ENCODE data around the gene SNRPD3. TPM values are rescaled to one million over a fixed set of nuclear protein-coding genes. Genes with fewer than 3 reads are reported as not detected.

Gene SNRPD3
- total RNA-seq, 1 donor from 2014 or later: 62.9 TPM

- intact Hi-C loops (cut with DNase I): no loop called here
- no peak for DNase-seq (ENCODE audit: low spot score)
Observed at GRCh38 chr22:24559471-24559870, 3.7 kb downstream of the SNRPD3 start.

- intact Hi-C loops (cut with DNase I): no loop called here
- DNase-seq (ENCODE audit: low spot score): no peak
Observed at GRCh38 chr22:24563246-24563645, 7.4 kb downstream of the SNRPD3 start.

DNA sequence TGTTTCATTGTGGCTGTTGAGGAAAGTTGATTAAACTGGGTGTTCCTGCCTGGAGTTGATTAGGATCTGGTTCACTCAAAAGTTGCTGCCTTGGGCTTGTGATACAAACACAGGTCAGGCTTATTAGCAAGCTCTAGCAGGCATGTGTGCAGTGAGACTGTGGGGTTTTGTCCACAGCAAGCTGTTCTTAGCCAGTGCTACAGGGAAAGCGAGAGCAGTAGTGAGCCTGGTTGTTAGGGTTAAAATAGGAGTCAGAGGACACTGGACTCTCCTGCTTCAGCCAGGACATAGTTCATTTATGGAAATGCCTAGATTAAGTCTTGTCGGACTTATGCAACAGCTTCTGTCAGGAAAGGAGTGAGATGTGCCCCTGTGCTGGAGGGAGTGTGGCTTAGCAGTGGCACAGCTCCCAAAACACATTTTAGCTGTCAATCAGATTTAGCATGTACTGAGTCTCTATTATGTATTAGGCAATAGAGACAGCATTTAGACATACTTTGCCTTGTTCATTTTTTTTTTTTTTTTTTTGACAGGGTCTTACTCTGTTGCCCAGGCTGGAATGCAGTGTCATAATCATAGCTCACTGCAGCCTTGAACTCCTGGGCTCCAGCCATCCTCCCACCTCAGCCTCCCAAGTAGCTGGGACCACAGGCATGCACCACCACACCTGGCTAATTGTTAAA, 8.7 kb downstream of the SNRPD3 start:
- DNase-seq (ENCODE audit: low spot score): peak; percentile 6
- intact Hi-C loops (cut with DNase I): no loop called here

GRCh38 chr22:24565077-24565476, 9.3 kb downstream of the SNRPD3 start:
- no peak for DNase-seq (ENCODE audit: low spot score)
- intact Hi-C loops (cut with DNase I): no loop called here

DNA sequence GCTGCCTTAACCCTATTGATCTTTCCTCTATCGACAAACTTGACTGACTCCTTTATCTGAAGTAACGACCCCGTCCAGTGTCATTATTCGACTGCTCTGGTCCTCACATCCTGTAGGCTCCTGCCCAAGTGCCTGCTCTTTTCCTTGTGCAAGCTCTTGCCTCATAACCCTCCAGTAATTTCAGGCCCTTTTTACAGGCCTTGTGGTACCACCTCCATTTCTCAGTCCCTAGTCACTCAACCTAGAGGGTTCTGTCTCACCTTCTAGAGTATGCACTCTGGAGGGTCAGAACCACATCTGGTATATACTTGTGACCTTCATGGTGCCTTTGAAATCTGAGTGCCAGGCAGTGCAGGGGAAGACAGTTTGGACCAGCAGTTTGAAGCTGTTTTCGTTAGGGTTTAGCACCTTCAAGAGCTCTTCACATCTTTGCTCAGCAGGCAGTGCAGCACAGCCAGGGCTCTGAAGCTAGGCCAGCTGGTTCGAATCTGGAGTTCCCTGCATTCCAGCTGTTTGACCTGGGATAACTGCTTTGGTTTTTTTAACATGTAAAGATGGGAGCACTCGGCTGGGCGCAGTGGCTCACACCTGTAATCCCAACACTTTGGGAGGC, 11.2 kb downstream of the SNRPD3 start:
- DNase-seq (ENCODE audit: low spot score): no peak
- intact Hi-C loops (cut with DNase I): no loop called here

GRCh38 chr22:24567668-24568067, 11.9 kb downstream of the SNRPD3 start:
- intact Hi-C loops (cut with DNase I): no loop called here
- DNase-seq (ENCODE audit: low spot score): no peak

GRCh38 chr22:24571266-24571665, 15.5 kb downstream of the SNRPD3 start:
- intact Hi-C loops (cut with DNase I): no loop called here
- no peak for DNase-seq (ENCODE audit: low spot score)

- DNase-seq (ENCODE audit: low spot score): no peak
- intact Hi-C loops (cut with DNase I): no loop called here
Observed at GRCh38 chr22:24576778-24577177, 21.0 kb downstream of the SNRPD3 start.

GRCh38 chr22:24578355-24579257, 22.8 kb downstream of the SNRPD3 start:
- intact Hi-C loops (cut with DNase I): no loop called here
- no peak for DNase-seq (ENCODE audit: low spot score)

DNA sequence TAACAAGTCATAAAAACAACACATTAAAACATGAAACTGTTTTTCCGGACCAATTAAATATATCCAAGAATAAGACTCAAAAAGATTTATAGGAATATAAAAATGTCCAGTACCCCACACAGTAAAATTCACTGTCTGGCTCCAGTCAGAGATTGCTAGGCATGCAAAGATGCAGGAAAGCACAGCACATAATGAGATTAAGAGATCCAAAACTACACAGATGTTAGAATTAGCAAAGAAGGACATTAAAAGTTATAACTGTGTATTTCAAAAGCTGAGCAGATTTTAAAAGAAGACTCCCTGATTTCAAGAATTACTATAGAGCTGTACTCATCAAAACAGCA, 23.4 kb downstream of the SNRPD3 start:
- intact Hi-C loops (cut with DNase I): no loop called here

GRCh38 chr22:24580276-24580675, 24.5 kb downstream of the SNRPD3 start:
- intact Hi-C loops (cut with DNase I): no loop called here

More for the DNA sequence above, 23.4 kb downstream of the SNRPD3 start:
- DNase-seq (ENCODE audit: low spot score): no peak

DNA sequence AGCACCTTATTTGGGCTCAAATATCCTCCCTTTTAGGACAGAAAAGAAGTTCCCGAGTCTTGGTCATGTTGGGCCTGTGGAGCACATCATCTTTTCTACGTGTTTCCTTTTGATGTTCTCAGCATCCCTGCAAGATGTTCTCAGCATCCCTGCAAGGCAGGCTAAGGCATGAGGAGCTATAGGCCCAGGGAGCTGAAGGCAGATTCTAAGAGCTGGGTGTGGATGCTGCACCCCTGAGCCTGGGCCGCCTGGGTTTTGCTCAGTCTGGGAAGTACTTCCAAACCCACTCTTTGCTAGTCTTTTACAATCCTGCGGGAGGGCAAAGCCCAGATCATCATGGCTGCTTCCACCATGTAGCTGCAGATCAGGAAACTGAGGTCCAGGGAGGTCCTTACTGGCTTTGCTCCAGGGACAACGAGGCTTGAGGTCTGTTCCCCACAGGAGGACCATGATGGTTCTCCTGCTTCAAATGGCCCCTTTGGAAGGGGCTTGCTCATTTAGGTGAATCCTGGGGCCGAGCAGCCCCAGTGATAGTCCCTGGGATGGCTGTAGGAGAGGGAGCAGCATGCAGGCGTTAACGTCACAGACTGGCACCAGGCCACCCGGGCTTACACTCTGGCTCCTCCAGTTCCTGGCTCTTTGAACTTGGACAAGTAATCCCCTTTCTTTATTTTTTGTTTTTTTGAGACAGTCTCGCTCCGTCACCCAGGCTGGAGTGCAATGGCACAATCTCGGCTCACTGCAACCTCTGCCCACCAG, 26.4 kb downstream of the SNRPD3 start:
- peak; percentile 47 for DNase-seq (ENCODE audit: low spot score)
- intact Hi-C loops (cut with DNase I): no loop called here

More at GRCh38 chr22:24580276-24580675, 24.5 kb downstream of the SNRPD3 start:
- no peak for DNase-seq (ENCODE audit: low spot score)

DNA sequence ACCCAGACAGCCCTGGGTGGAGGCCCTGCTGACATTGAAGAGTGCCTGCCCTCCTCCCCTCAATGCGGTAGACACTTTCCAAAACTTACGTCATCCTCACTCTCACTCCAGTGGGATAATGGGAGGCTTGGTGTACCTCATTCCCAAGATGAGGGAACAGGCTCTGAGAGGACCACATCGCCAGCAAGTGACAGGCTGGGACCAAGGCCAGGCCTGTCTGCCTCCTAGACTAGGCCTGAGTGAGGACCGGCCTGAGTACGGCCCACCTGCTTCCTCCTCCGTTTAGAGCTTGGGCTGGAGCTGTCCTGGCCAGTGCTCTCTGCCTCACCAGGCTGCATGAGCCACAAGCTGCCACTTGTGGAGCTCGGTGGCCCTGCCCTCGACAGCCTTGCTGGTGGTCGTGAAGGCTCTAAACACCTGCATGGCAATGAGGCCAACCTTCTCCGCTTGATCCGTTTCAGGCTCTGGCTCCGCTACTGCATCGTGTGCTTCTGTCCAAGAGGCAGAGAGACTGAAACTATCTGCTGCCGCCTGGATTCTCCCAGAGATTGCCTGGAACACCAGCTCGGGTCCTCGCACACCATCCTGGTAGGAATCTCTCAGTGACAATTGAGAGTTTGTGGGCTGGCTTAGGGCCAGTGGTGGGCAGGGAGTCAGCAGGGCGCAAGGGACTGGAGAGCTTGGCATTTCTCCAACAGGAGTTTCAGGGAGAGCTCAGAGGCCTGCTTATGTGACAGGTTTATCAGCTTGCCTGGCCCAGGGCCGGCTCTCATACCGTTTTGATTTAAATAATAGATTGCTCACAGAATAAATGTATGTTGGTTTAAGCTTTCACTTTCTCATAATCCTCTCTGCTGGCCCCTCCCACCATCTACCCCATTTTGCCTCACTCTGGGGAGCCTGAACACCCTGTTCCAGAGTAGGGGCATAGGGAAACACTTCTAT, 27.7 kb downstream of the SNRPD3 start:
- DNase-seq (ENCODE audit: low spot score): peak; percentile 71
- intact Hi-C loops (cut with DNase I): no loop called here

DNA sequence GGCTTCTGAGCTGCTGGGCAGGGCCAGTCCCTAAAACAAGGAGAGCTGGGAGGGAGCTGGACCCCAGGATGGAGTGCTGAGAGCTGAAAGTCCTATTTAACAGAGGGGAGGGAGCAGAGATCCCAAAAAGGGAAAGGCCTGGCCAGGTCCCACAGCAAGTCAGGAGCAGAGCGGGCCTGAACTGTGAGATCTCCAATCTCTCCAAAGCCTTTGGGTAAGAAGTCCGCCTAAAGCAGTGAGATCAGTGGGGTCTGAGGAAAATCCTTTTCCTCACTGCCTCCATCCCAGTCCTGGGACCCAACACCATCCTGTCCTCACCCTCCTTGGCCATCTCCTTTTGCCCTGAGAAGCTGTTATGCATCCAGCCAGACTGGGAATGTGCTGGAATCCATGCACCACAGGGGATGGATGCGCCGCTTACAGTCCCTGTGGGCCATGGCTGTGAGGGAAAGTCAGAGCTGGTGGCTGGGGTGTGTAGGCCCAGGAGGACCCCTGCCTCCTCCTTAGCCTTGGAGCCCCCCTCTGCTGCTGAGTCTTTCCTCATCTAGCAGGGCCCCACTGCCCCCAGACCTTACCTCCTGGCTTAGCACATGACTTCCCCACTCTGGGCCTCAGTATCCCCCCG, 28.5 kb downstream of the SNRPD3 start:
- intact Hi-C loops (cut with DNase I): no loop called here

DNA sequence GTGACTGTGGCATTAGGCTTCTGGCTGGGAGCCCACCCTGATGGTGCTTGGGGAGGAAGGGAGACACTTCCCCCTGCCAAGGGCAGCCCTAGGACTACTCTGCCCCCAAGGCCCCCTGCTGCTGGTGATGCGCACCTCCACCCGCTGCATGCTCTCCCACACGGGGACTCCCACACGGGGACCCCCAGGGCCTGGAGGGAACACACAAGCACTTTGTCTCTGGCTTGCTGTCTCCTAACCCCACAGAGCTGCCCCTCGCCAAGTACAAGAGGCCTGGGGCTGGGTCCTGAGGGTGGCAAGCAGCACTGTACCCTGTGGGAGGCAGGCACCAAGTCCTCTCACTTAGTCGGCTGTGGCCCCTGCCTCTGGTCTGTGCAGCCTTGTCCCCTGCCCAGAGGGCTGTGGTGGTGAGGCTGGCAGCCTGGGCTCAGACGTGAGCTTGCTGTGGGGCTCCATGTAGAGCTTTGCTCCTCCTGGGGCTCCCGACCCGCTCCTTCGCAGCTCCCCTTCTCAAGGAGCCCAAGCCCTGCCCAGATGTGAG, 29.1 kb downstream of the SNRPD3 start:
- DNase-seq (ENCODE audit: low spot score): peak; percentile 41
- intact Hi-C loops (cut with DNase I): no loop called here

More for the DNA sequence above, 28.5 kb downstream of the SNRPD3 start:
- DNase-seq (ENCODE audit: low spot score): peak; percentile 62

DNA sequence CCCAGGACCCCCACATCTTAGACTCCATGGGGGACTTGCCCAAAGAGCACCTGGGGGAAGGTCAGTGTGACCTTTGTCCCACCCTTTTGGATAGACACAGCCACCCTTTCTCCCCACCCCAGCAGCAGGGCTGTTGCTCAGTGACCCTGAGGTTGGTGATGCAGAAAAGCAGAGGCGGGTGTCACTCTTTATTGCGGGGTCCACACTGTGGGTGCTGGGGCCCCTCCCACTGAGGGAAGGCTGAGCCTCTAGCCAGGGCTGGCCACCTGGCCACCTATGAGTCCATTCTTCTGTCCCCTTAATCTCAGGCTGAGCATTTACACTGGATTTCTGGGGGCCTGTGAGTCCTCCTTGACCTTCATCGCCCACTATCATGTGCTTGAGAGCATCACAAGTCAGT, 29.7 kb downstream of the SNRPD3 start:
- intact Hi-C loops (cut with DNase I): no loop called here
- no peak for DNase-seq (ENCODE audit: low spot score)

GRCh38 chr22:24585927-24586546, 30.2 kb downstream of the SNRPD3 start:
- peak; percentile 65 for DNase-seq (ENCODE audit: low spot score)

GRCh38 chr22:24587251-24587650, 31.5 kb downstream of the SNRPD3 start:
- intact Hi-C loops (cut with DNase I): no loop called here
- peak; percentile 56 for DNase-seq (ENCODE audit: low spot score)

More at GRCh38 chr22:24585927-24586546, 30.2 kb downstream of the SNRPD3 start:
- intact Hi-C loops (cut with DNase I): no loop called here

Measured in cardiac septum (tissue), 1 donor.